ENCODE measurements around the gene SLC27A5.
"Not testable (repeated sequence)": the region's sequence is repeated elsewhere in the genome, so short reads cannot be mapped to it uniquely, and the experiment has no call there.

Gene SLC27A5

GRCh38 chr19:58522709-58523108 lies 10.9 kb upstream of the SLC27A5 start:
- DNase-seq (ENCODE audit: low spot score): no peak

GRCh38 chr19:58521651-58522050 lies 9.9 kb upstream of the SLC27A5 start:
- DNase-seq (ENCODE audit: low spot score): no peak

- DNase-seq (ENCODE audit: low spot score): no peak
Observed at GRCh38 chr19:58520257-58520599, 8.4 kb upstream of the SLC27A5 start.

GRCh38 chr19:58519355-58520256 lies 7.8 kb upstream of the SLC27A5 start, which contains the start of gene ZBTB45:
TSS of gene ZBTB45 (minus strand) at chr19:58519810. CDS start at chr19:58517673, 2,137 bp downstream.
- peak; percentile 93 for DNase-seq (ENCODE audit: low spot score)

GRCh38 chr19:58519087-58519354 lies 7.2 kb upstream of the SLC27A5 start:
- DNase-seq (ENCODE audit: low spot score): peak; percentile 49

GRCh38 chr19:58518256-58519086 lies 6.7 kb upstream of the SLC27A5 start:
- DNase-seq (ENCODE audit: low spot score): no peak

GRCh38 chr19:58516964-58517833 lies 5.4 kb upstream of the SLC27A5 start:
- DNase-seq (ENCODE audit: low spot score): no peak

GRCh38 chr19:58516246-58516836 lies 4.5 kb upstream of the SLC27A5 start:
- DNase-seq (ENCODE audit: low spot score): no peak

GRCh38 chr19:58515259-58515658 lies 3.5 kb upstream of the SLC27A5 start:
- DNase-seq (ENCODE audit: low spot score): no peak

GRCh38 chr19:58514564-58515022 lies 2.8 kb upstream of the SLC27A5 start:
- no peak for DNase-seq (ENCODE audit: low spot score)

- DNase-seq (ENCODE audit: low spot score): peak; percentile 67
Observed at GRCh38 chr19:58513694-58514563, 2.1 kb upstream of the SLC27A5 start.

- no peak for DNase-seq (ENCODE audit: low spot score)
Observed at GRCh38 chr19:58513213-58513693, 1.5 kb upstream of the SLC27A5 start.

GRCh38 chr19:58510084-58510862 lies 1.5 kb downstream of the SLC27A5 start:
- no peak for DNase-seq (ENCODE audit: low spot score)

GRCh38 chr19:58509731-58510083 lies 2.1 kb downstream of the SLC27A5 start:
- no peak for DNase-seq (ENCODE audit: low spot score)

- not testable (repeated sequence) for DNase-seq (ENCODE audit: low spot score)
Observed at GRCh38 chr19:58507602-58508223, 4.1 kb downstream of the SLC27A5 start.

GRCh38 chr19:58500242-58500641 lies 11.6 kb downstream of the SLC27A5 start:
- no peak for DNase-seq (ENCODE audit: low spot score)

GRCh38 chr19:58499021-58499927 lies 12.5 kb downstream of the SLC27A5 start:
- DNase-seq (ENCODE audit: low spot score): peak; percentile 100

GRCh38 chr19:58498316-58499020 lies 13.3 kb downstream of the SLC27A5 start:
- DNase-seq (ENCODE audit: low spot score): no peak
